GM10266 (cell line): ENCODE data around the gene STRA6.

Experiments used
- DNase-seq: peaks from one replicate; pipeline ENCODE4 v3.0.0; 2012; ENCODE audit errors: extremely low spot score
- TF ChIP-seq, protein P1 (sequence below): IDR thresholded peaks from 2 replicates; pipeline ENCODE4 v1.5.1; 2012; ENCODE audit warnings: mild to moderate bottlenecking, low read depth; ENCODE audit not compliant: control insufficient read depth, insufficient read depth; ENCODE audit errors: missing control alignments

The STRA6 gene

GRCh38 chr15:74197176-74197965 is 5.2 kb downstream of the STRA6 start:
- TF ChIP-seq, protein P1, sequence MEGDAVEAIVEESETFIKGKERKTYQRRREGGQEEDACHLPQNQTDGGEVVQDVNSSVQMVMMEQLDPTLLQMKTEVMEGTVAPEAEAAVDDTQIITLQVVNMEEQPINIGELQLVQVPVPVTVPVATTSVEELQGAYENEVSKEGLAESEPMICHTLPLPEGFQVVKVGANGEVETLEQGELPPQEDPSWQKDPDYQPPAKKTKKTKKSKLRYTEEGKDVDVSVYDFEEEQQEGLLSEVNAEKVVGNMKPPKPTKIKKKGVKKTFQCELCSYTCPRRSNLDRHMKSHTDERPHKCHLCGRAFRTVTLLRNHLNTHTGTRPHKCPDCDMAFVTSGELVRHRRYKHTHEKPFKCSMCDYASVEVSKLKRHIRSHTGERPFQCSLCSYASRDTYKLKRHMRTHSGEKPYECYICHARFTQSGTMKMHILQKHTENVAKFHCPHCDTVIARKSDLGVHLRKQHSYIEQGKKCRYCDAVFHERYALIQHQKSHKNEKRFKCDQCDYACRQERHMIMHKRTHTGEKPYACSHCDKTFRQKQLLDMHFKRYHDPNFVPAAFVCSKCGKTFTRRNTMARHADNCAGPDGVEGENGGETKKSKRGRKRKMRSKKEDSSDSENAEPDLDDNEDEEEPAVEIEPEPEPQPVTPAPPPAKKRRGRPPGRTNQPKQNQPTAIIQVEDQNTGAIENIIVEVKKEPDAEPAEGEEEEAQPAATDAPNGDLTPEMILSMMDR = no peak
- no peak for DNase-seq

GRCh38 chr15:74196175-74196574 is 6.4 kb downstream of the STRA6 start:
- DNase-seq = no peak

DNA sequence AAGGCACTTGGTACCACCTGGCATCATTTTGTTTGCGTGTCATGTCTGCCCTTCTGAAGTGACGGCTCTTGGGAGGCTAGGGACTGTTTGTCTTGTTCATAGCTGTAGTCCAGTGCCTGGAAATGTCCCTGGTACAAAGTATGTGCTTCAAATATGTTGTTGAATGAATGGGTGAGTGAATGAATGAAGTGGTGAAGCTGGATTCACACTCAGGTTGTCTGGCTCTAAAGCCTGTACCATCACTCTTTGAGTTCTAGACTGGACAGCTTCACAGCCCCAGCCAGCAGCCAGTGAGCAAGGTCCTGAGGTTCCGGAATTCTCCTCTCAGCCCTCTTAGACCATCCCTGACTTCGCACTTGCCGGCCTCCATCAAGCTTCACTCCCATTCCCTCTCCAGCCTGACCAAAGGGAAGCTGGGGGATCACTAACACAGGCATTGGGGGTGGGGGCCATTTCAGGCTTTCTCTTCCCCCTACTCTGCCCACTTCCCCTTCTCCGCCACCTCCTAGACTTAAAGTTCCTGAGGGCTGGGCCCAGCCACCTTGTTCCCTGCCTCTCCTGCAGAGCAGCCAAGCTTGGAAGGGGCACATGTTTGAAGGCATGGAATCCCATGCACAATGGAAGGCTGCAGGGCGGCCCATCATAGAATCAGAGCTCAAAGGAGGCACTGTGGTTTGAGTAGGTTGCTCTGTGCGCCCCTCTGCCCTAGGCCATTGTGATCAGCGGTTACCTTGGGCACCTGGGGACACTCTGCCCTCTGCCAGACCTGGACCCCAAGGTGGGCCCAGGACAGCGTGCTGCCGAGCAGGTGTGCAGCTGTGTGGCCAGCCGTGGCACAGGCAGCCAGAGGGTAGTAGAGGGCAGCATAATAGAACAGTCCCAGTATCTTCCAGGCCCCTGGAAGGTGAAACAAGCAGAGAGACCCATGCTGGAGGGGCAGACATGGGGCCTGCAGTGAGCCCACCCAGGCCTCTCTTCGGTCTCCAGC is 7.7 kb downstream of the STRA6 start:
- TF ChIP-seq, protein P1 = no peak
- no peak for DNase-seq

More at GRCh38 chr15:74196175-74196574, 6.4 kb downstream of the STRA6 start:
- TF ChIP-seq, protein P1 = no peak

- TF ChIP-seq, protein P1 = no peak
- DNase-seq = no peak
Measured at GRCh38 chr15:74193905-74194304, 8.7 kb downstream of the STRA6 start.

GRCh38 chr15:74193299-74193718 is 9.3 kb downstream of the STRA6 start:
- DNase-seq = no peak

DNA sequence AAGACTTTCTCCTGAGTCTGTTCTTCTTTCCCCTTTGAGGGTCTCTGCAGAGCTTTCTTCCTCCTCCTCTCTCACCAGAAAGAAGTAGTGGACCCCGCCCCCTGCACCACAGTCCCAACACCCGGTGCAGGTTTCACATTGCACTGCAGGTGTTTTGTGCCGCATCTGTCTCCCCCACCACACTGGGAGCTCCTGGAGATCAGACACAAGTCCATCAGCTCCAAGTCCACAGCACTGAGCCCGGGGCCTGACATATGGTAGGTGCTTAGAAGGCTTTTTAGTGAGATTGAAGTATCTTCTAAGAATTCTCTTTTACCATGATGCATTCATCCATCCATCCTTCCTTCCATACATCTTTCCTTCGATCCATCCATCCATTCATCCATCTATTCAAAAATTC is 9.8 kb downstream of the STRA6 start:
- no peak for DNase-seq
- TF ChIP-seq, protein P1 = no peak

More at GRCh38 chr15:74193299-74193718, 9.3 kb downstream of the STRA6 start:
- TF ChIP-seq, protein P1 = no peak

DNA sequence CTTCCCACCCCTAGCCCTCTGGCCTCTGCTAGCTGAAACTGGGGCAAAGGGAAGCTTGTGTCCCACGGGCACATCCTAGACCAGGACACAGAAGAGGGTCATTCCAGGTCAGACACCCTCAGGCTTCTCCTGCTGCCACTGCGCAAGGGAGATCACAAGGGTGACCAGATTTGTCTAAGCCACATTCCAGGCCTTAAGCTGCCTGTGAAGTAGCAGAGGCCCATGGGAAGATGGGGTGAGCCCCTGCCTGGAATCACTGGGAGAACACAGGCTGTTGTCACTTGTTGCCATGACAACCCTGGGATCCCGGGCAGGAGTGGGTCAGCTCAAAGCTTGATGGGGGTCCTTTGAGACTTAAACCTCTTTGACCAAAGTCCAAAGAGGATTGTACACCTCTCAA is 10.8 kb downstream of the STRA6 start:
- TF ChIP-seq, protein P1 = no peak
- DNase-seq = no peak
